HEK293T (cell line): Measurements from ENCODE around the gene EFHB.
"Not testable (repeated sequence)": the region's sequence is repeated elsewhere in the genome, so short reads cannot be mapped to it uniquely, and the experiment has no call there.

Experiments
- CTCF ChIA-PET: fragments of 350-600 bp; formaldehyde crosslinking; extraction: SDS; loops from one replicate; lab custom pipeline; 2021; ENCODE audit warnings: antibody characterized with exemption, inconsistent platforms; lab: Yijun Ruan, JAX
- POLR2A ChIA-PET: fragments of 350-600 bp; formaldehyde crosslinking; extraction: SDS; loops from one replicate; lab custom pipeline; 2020; ENCODE audit warnings: antibody characterized with exemption, inconsistent platforms; lab: Yijun Ruan, JAX
- DNase-seq: peaks from one replicate; pipeline ENCODE4 v3.0.0; 2012; ENCODE audit warnings: mixed read lengths; ENCODE audit errors: extremely low spot score
- ARNT ChIP-seq: fragments of 450-650 bp; IDR thresholded peaks from 2 replicates; pipeline ENCODE4 v1.6.1; 2017; ENCODE audit warnings: mild to moderate bottlenecking
- BHLHE40 ChIP-seq: fragments of 450-650 bp; IDR thresholded peaks from 2 replicates; pipeline ENCODE4 v1.6.1; 2016; ENCODE audit warnings: mild to moderate bottlenecking, moderate library complexity, borderline replicate concordance
- CTBP1 ChIP-seq: fragments of 450-650 bp; IDR thresholded peaks from 2 replicates; pipeline ENCODE4 v1.6.1; 2016; ENCODE audit warnings: borderline replicate concordance
- ELF4 ChIP-seq: fragments of 450-650 bp; IDR thresholded peaks from 2 replicates; pipeline ENCODE4 v1.6.1; 2017; ENCODE audit warnings: antibody characterized with exemption
- FOXA1 ChIP-seq: fragments of 450-650 bp; IDR thresholded peaks from 2 replicates; pipeline ENCODE4 v1.6.1; 2016; ENCODE audit warnings: mild to moderate bottlenecking
- FOXK2 ChIP-seq: fragments of 450-650 bp; IDR thresholded peaks from 2 replicates; pipeline ENCODE4 v1.6.1; 2016; ENCODE audit warnings: mild to moderate bottlenecking
- FOXM1 ChIP-seq: fragments of 450-650 bp; IDR thresholded peaks from 2 replicates; pipeline ENCODE4 v1.6.1; 2017; ENCODE audit warnings: mild to moderate bottlenecking, borderline replicate concordance
- HDGF ChIP-seq: fragments of 450-650 bp; IDR thresholded peaks from 2 replicates; pipeline ENCODE4 v1.6.1; 2017; ENCODE audit warnings: antibody characterized with exemption, borderline replicate concordance
- L3MBTL2 ChIP-seq: fragments of 450-650 bp; conservative IDR thresholded peaks from 2 replicates; pipeline ENCODE4 v1.6.1; 2016; ENCODE audit warnings: mild to moderate bottlenecking
- LEF1 ChIP-seq: fragments of 450-650 bp; IDR thresholded peaks from 2 replicates; pipeline ENCODE4 v1.6.1; 2017; ENCODE audit warnings: mild to moderate bottlenecking, borderline replicate concordance
- NFRKB ChIP-seq: fragments of 450-650 bp; IDR thresholded peaks from 2 replicates; pipeline ENCODE4 v1.6.1; 2016; ENCODE audit warnings: mild to moderate bottlenecking, moderate library complexity
- SP1 ChIP-seq: fragments of 450-650 bp; IDR thresholded peaks from 2 replicates; pipeline ENCODE4 v1.6.1; 2017
- SUZ12 ChIP-seq: fragments of 450-650 bp; IDR thresholded peaks from 2 replicates; pipeline ENCODE4 v1.6.1; 2016; ENCODE audit warnings: mild to moderate bottlenecking
- TARDBP ChIP-seq: fragments of 450-650 bp; IDR thresholded peaks from 2 replicates; pipeline ENCODE4 v1.6.1; 2016
- ZNF384 ChIP-seq: fragments of 450-650 bp; IDR thresholded peaks from 2 replicates; pipeline ENCODE4 v1.6.1; 2016
- TF ChIP-seq, protein P1 (sequence below): fragments of 450-650 bp; IDR thresholded peaks from 2 replicates; pipeline ENCODE4 v1.6.1; 2016

Gene EFHB

DNA sequence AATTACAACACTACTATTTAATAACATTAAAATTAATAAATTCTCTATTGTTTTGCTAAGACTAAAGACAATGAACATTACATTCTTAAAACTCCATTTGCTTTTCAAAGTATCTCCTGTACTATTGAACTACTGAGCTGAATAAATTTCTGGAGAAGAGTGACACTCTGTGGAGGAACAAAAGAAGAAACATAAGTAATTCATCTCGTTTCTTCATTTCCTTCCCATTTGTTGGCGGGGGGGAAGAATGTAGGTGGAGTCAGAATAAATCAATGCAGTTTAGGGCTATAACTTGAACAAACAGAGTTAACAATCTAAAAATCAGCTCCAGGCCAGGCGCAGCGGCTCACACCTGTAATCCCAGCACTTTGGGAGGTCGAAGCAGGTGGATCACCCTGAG lies 32.7 kb downstream of the EFHB start:
- ChIA-PET CTCF (no interaction called here), POLR2A (no interaction called here)
- DNase-seq: no peak
- TF ChIP-seq SP1 (no peak), BHLHE40 (no peak), TARDBP (no peak), SUZ12 (no peak), ARNT (no peak), HDGF (no peak), NFRKB (no peak), FOXA1 (no peak), FOXM1 (no peak), LEF1 (no peak), ELF4 (no peak)

DNA sequence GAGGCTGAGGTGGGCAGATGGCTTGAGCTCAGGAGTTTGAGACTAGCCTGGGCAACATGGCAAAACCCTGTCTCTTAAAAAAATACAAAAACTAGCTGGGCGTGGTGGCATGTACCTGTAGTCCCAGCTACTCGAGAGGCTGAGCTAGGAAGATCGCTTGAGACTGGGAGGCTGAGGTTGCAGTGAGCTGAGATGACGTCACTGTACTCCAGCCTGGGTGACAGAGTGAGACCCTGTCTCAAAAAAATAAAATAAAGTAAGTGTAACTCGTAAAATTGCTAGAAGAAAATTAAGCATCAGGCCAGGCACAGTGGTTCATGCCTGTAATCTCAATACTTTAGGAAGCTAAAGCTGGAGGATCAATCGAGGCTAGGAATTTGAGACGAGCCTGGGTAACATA lies 34.2 kb downstream of the EFHB start:
- DNase-seq, POLR2A ChIA-PET, CTCF ChIA-PET: not testable (repeated sequence)

DNA sequence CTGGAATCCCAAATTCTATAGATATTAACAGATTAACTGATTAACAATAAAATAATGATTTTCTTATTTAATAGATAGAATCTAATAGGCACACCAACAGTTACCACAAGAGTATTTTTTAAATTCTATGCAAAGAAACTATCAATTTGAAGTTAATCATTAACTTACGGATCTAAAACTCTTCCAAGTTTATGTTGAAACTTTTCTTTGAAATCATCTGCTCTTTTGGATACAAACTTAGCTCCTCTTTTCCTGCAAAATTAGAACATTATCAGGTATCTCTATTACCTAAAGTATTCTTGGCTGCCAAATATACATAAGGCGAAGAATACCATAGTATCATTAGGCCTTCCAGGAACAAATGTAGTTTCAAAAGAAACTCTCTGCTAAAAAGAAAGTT lies 34.8 kb downstream of the EFHB start:
- POLR2A ChIA-PET: no interaction called here
- CTCF ChIA-PET: no interaction called here
- no peak for DNase-seq
- no peak for TF ChIP-seq TARDBP
- no peak for TF ChIP-seq FOXM1
- TF ChIP-seq ARNT: no peak
- no peak for TF ChIP-seq HDGF
- TF ChIP-seq CTBP1: no peak
- no peak for TF ChIP-seq SUZ12
- TF ChIP-seq SP1: no peak
- no peak for TF ChIP-seq NFRKB
- TF ChIP-seq, protein P1, sequence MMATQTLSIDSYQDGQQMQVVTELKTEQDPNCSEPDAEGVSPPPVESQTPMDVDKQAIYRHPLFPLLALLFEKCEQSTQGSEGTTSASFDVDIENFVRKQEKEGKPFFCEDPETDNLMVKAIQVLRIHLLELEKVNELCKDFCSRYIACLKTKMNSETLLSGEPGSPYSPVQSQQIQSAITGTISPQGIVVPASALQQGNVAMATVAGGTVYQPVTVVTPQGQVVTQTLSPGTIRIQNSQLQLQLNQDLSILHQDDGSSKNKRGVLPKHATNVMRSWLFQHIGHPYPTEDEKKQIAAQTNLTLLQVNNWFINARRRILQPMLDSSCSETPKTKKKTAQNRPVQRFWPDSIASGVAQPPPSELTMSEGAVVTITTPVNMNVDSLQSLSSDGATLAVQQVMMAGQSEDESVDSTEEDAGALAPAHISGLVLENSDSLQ: no peak
- TF ChIP-seq BHLHE40: no peak
- TF ChIP-seq L3MBTL2: no peak

DNA sequence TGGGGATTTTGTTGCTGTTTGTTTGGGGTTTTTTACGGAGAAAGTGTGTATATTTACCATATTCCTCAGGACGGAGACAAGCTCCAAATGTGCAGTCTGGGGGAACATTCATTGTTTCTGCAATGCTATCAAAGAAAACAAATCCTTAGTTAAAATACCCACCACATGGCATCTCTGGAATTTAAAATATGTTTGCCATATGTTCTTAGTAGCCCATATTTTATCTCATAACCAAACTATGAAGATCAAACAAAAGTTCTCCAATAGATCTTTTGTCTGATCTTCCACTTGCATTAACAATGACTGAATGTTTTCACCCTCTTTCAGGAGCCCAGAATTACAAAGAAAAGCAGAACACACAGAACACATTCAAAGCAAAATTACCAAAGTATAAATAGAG lies 35.3 kb downstream of the EFHB start:
- CTCF ChIA-PET: no interaction called here
- no peak for DNase-seq
- no peak for TF ChIP-seq BHLHE40
- TF ChIP-seq, protein P1: no peak
- TF ChIP-seq ELF4: no peak
- POLR2A ChIA-PET: no interaction called here

DNA sequence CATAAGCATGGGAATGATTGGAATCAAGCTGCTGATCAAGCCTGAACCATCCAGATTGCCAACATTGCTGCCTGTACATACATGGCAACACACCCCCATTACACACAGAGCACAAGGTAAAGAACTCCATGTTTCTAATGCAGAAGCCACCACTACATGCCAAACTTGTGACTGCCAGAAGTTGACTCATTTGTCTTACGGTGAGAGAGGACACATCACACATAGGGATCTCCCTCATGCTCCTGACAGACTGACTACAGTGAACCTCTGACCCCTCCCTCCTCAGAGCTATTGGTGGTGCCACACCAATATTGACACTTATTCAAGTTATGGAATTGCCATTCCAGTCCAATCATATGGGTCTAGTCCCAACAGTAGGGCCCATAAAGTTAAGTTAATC lies 42.3 kb downstream of the EFHB start:
- CTCF ChIA-PET: no interaction called here
- no peak for TF ChIP-seq FOXK2
- TF ChIP-seq NFRKB: no peak
- no peak for TF ChIP-seq SUZ12
- TF ChIP-seq BHLHE40: no peak
- TF ChIP-seq LEF1: no peak
- TF ChIP-seq, protein P1: no peak
- TF ChIP-seq L3MBTL2: no peak
- no peak for TF ChIP-seq FOXA1
- TF ChIP-seq SP1: no peak
- no peak for TF ChIP-seq ZNF384
- no peak for TF ChIP-seq FOXM1
- TF ChIP-seq ARNT: no peak
- POLR2A ChIA-PET: no interaction called here
- no peak for DNase-seq

DNA sequence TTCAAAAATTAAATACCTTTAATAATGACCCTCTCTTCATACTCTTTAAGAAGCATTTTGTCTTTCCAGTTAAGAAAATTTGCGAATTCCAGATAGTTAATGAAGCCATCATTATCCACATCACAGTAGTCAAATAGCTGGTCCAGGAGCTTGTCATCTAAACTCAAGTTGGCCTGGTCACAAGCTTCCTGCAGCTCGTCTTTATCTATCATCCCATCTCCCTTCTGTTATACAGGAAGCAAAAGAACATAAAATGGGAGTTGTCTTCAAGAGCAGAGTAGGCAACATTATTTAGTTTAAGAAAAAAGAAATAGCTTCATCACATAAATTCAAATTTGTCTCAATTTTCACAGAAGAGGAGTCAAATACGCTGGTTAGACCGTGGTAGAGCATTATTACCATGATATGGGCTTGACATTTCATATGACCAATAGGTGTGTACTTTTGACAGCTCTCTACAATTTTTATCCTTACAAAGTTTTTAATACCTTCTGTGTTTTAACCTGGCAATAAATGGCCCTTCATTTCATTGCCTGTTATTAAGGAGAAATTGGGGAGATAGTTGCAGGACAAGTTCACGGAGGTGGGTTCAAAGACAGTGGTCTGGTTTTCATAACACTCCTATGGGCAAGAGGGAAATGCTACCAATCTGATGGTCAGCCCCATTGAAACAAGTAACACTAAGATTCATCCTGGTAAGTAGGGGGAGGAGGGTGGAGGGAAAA lies 45.4 kb downstream of the EFHB start:
- TF ChIP-seq NFRKB (no peak), FOXK2 (no peak), FOXA1 (no peak), SP1 (no peak), TARDBP (no peak), CTBP1 (no peak), L3MBTL2 (no peak), HDGF (no peak), ZNF384 (no peak), SUZ12 (no peak)
- TF ChIP-seq, protein P1: no peak
- CTCF ChIA-PET: no interaction called here

DNA sequence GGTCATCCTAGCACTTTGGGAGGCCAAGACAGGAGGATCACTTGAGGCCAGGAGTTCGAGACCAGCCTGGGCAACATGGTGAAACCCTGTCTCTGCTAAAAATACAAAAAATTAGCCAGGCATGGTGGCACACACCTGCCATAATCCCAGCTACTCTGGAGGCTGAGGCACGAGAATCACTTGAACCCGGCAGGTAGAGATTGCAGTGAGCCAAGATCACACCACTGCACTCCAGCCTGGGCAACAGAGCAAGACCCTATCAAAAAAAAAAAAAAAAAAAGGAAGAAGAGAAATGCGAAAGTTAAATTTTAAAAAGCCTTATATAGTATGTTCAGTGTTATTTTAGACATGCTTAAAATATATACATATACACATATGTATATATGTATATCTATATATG lies 46.9 kb downstream of the EFHB start:
- DNase-seq, POLR2A ChIA-PET: not testable (repeated sequence)
- CTCF ChIA-PET: interaction anchor here (0.6 to 1.4 kb wide), 4 partner anchors 21 to 1014 kb away, joined by 3 read pairs; partner anchors contain the start of gene KAT2B

More for the DNA sequence above, 45.4 kb downstream of the EFHB start:
- no peak for DNase-seq
- POLR2A ChIA-PET: interaction anchor here (1.1 kb wide), 1 partner anchor 9 kb away, joined by 3 read pairs; no protein-coding TSS in a partner anchor
